DMS53 (cell line): Measurements from ENCODE around the gene LSR.
"Not testable (repeated sequence)": the region's sequence is repeated elsewhere in the genome, so short reads cannot be mapped to it uniquely, and the experiment has no call there.

Experiments used
- DNase-seq: peaks from one replicate; lab custom pipeline; 2025; lab: John Stamatoyannopoulos, UW

Gene LSR

GRCh38 chr19:35286101-35286500, 37.3 kb downstream of the LSR start:
- DNase-seq: not testable (repeated sequence)

DNA sequence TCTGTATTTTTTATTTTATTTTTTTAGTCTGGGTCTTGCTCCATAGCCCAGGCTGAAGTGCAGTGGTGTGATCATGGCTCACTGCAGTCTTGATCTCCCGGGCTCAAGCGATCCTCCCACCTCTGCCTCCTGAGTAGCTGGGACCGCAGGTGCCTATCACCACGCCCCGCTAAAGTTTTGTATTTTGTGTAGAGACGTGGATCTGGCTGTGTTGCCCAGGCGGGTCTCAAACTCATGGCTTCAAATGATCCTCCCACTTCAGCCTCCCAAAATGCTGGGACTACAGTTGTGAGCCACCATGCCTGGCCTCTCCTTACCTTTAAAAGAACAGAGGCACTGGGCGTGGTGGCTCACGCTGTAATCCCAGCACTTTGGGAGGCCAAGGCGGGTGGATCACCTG, 38.9 kb downstream of the LSR start:
- no peak for DNase-seq

GRCh38 chr19:35288331-35288730, 39.5 kb downstream of the LSR start:
- no peak for DNase-seq

GRCh38 chr19:35288906-35289305, 40.1 kb downstream of the LSR start:
- DNase-seq: no peak

DNA sequence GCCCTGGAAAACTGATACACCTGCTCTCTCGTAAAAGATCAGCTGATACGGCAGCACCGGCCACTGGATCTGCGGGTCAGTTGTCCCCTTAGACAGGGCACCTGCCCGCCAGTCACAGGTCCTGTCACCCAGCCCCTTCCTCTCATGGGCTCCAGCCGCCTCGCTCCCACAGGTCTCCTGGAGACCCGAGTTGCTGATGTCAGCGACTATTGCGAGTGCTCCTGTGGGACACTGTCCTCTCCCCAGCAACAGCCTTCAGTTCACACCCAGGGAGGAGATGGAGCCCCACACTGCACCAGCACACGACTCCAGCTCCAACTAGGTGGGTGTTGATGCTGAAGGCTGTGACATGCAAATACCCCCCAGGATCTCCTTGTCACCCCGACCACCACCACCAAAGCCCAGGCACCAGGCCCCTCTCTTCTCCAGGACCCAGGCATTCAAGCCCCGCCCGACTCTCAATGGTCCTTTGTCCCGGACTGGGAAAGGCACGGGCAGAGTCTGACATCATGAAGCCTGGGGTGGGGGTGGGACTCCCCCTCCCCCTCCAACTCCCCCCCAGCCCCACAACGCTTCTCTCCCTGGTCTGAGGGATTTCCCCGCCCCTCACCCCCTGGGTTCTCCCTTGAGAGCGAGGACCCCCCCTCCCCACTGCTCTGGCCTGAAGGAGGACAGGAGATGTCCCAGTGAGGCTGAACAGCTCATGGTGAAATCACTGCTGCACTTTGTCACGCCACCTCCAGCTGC, 41.8 kb downstream of the LSR start:
- DNase-seq: no peak

DNA sequence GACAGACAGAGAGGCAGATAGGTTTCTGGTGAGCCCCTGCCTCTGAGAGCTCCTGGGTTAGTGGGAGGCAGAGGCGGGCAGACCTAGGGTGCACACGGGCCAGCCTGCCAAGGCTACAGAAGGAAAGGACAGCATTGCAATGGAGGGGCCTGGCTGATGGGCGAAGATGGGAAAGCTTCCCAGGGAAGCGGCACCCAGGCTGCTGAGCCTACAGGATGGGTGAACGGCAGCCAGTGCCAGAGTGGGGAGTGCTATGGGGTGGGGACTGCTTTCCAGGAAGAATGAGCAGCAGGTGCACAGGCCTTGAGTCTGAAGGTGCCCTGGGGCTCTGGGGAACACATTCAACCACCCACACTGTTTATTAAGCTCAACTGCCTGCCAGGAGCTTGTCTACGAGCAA, 42.5 kb downstream of the LSR start:
- DNase-seq: no peak

GRCh38 chr19:35291916-35292315, 43.1 kb downstream of the LSR start, which contains the start of gene MAG:
MAG (plus strand) TSS chr19:35292161; CDS start chr19:35295409, 3,248 bp downstream.
- no peak for DNase-seq

DNA sequence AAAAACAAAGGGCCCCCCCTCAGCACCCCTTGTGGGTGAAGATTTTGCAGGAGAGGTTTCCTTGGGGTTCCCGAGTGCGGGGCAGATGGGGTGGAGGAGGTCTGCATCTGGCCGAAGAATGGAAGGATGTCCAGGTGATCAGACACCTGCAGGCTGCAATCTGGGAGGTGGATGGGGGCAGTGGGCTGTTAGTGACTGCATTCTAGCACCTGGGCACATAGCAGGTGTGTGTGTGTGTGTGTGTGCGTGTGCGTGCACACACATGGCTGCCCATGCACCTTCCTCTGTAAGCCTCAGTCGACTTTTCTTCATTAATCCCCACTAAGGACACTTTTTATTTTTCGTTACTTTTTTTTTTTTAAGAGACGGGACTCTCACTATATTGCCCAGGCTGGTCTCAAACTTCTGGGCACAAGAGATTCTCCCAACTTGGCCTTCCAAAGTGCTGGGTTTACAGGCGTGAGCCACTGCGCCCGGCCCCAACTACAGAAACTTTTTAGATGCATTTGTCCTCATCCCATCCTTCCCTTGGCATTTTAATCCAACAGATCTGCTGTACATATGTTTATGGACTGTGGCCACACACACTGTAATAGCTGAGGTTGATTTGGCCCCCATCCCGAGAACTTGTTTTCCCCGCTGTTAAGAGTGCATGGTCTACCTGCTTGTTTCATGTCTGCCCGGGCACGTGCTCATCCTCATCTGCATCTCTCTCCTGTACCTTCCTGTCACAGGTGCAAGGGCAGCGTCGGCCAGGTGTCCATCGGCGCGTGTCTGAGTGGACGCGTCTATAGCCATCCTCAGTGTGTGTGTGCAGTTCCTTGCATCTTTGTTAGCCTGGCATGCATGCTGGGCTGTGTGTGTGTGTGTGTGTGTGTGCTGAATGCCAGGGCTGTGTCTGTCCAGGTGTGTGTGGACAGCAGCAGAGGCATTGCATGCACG, 43.9 kb downstream of the LSR start:
- peak; percentile 90 for DNase-seq

DNA sequence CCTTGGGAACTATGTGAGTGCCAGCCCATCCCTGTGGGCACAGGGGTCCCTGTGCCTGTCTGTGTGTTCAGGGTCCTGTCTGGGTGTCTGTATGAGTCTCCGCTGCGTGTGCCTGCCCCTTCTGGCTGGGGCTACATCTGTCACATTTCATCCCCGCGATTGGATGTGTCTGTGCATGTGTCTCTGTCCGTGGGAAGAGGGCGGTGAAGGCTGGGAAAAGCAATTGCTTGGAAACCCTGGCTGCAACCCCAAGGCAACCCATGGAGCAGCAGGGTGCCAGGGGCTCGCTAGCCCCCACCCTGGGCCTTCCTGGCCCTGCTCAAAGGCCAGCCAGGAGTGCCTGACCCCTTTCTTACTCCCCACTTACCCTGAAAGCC, 44.5 kb downstream of the LSR start:
- DNase-seq: no peak

DNA sequence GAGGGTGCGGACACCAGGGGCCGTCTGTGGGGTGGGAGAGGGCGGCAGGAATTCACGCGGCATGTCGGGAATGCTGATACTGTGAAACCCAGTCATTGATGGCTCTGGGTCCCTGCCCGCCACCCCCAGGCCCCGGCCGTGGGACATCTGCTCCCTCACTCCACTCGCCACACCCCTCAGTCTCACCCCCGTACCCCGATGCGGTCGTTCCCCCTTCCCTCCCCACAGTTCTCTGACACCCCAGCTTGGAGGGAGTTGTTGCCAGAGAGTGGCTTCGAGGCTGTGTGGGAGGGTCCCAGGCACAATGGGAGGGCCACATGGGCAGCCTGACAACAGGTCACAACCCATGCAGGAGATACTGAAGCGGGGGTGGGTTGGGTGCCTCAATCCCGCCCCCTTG, 45.0 kb downstream of the LSR start:
- no peak for DNase-seq

DNA sequence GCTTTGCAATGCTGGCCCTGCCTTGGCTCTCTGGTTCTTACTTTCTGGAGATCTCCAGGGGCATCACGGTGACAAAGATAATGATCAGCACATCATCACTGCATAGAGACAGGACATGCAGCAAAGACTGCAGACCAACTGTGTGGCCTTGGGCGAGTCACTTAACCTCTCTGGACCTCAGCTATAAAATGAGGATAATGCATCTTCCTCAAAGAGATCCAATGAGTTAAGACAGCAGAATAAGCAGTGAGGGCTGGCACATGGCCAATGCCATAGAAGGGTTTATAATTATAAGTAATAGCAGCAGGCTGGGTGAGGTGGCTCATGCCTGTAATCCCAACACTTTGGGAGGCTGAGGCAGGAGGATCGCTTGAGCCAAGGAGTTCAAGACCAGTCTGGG, 45.5 kb downstream of the LSR start:
- no peak for DNase-seq

DNA sequence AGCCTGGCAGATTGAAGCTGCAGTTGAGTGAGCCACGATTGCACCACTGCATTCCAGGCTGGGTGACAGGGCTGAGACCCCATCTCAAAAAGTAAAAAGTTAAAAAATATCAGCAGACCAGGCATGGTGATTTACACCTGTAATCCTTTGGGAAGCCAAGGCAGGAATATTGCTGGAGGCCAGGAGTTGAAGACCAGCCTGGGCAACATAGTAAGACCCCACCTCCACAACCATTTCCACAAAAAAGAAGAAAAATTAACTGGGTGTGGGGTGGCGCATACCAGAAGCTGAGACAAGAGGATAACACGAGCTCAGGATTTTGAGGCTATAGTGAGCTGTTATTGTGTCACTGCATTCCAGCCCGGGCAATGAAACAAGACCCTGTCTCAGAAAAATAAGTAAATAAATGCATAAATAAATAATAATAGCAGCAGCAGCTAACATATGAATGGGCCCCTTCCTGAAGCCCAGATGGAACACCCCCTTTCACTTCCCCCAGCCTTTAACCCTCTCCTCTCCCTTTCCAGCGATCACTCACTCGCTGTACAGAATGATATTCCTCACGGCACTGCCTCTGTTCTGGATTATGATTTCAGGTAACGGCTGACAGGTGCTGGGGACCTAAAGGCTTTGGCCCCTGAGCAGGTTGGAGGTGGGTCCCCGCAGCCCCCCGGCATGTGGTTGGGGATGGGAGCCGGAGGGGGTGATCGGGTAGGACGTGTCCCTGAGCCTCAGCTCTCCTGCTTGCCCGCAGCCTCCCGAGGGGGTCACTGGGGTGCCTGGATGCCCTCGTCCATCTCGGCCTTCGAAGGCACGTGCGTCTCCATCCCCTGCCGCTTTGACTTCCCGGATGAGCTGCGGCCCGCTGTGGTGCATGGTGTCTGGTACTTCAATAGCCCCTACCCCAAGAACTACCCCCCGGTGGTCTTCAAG, 46.3 kb downstream of the LSR start:
- no peak for DNase-seq

GRCh38 chr19:35295792-35296462, 47.1 kb downstream of the LSR start:
- peak; percentile 35 for DNase-seq

DNA sequence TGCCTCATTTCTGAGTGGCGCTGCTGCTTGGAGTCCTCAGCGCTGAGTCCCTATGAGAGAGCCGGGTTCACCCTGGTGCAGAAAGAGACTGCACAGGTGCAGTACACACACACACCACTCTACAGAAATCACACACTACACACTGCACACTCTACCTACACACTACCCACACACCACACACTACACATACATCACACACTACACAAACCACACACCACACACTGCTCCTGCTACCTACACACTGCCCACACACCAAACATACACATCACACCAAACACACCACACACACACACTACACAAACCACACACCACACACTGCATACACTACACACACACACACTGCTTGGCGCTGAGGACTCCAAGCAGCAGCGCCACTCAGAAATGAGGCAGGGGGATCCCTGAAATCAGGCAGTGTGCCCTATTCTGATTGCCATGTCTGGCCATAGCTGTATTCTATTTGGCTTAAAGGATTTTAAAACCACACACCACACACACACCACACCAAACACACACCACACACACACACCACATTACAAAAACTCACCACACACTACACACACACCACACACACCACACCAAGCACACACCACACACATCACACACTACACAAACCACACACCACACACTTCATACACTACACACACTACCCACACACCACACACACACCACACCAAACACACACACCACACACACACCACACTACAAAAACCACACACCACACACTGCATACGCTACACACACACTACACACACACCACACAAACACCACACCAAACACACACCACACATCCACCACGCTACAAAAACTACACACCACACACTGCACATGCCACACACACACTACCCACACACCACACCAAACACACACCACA, 48.1 kb downstream of the LSR start:
- peak; percentile 24 for DNase-seq

DNA sequence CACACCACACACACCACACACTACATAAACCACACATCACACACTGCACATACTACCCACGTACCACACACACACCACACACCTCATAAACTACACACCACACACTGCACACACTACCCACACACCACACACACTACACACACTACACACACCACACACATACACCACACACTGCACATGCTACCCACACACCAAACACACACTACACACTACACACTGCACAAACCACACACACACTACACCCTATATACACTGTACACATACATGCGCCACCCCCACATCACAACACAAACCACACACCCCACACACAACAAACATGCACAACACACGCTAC, 48.7 kb downstream of the LSR start:
- DNase-seq: no peak

DNA sequence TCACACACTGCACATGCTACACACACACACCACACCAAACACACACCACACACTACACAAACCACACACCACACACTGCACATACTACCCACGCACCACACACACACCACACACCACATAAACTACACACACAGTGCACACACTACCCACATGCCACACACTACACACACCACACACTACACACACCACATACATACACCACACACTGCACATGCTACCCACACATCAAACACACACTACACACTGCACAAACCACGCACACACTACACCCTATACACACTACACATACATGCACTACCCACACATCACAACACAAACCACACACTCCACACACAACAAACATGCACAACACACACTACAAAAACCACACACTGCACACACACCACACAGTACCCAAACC, 49.1 kb downstream of the LSR start:
- no peak for DNase-seq

DNA sequence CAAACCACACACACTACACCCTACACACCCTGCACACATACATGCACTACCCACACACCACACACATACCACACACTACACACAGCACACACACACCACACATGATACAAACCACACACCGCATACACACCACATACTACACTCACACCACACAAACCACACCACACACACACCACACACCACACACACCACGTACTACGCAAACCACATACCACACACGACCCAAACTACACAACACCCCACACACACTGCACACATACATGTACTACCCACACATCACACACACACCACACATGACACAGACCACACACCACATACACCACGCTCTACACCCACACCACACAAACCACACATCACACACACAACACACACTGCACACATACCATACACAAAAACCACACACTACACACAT, 49.8 kb downstream of the LSR start:
- DNase-seq: no peak

GRCh38 chr19:35299523-35300338, 50.9 kb downstream of the LSR start:
- no peak for DNase-seq

GRCh38 chr19:35300339-35300649, 51.5 kb downstream of the LSR start:
- no peak for DNase-seq

GRCh38 chr19:35301961-35302360, 53.2 kb downstream of the LSR start:
- no peak for DNase-seq
